GM18520 (cell line): ENCODE results near the gene TAF10.

Source experiments
- ATAC-seq: cut with Tn5 transposase; IDR thresholded peaks from one replicate; pipeline ENCODE4 v1.9.1; 2021; ENCODE audit not compliant: unreplicated experiment

TAF10 gene

DNA sequence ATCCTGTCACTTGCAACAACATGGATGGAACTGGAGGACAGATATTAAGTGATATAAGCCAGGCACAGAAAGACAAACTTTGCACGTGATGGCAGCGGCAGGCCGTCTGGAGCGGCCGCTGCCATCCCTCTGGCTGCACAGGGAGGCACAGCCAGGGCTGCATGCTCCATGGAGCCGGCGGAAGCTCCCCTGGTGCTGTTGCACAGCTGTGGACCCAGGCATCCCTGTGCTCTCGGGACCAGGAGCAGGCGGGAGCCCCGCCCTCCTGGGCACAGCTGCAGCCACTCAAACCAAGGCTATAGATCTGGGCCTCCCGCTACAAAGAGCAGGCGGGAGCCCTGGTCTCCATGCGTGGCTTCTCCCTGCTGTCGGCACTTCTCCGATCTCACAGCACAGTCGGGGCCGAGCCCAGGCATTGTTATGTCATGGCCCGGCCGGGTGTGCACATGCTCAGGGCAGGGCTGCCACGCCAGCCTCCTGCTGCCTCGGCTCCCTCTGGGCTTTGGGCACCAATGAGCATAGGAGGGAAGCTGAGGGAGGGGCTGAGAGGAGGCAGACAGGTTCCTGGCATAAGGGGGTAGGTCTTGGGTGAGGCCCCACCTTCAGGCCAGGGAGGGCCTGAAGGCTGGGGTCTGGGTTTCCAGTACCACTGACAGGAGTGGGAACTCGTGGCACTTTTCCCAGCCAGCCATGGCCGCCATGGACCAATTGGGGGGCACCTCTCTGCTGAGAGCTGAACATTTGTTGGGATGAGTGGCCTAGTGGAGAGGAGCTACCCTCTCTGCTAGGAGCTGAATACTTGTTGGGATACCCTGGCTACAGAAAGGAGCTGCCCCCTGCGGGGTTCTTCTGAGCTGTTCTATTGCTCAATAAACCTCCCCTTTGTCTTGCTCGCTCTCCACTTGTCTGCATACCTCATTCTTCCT, 25.3 kb downstream of the TAF10 start:
- no peak for ATAC-seq

DNA sequence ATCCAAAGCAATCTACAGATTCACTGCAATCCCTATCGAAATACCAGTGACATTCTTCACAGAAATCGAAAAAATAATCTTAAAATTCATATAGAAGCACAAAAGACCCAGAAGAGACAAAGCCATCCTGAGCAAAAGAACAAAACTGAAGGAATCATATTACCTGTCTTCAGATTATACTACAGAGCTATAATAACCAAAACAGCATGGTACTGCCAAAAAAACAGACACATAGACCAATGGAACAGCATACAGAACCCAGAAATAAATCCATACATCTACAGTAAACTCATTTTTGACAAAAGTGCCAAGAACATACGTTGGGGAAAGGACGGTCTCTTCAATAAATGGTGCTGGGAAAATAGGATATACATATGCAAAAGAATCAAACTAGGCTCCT, 27.5 kb downstream of the TAF10 start:
- no peak for ATAC-seq

DNA sequence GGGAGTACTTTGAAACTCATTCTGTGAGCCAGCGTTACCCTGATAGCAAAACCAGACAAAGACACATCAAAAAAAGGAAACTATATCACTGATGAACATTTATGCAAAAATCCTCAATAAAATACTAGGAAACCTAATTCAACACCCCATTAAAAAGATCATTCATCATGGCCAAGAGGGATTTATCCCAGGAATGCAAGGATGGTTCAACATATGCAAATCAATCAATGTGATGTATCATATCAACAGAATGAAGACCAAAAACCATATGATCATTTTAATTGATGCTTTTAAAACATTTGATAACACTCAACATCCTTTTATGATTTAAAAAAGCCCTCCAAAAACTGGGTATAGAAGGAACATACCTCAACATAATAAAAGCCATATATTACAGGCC, 28.4 kb downstream of the TAF10 start:
- ATAC-seq = no peak

DNA sequence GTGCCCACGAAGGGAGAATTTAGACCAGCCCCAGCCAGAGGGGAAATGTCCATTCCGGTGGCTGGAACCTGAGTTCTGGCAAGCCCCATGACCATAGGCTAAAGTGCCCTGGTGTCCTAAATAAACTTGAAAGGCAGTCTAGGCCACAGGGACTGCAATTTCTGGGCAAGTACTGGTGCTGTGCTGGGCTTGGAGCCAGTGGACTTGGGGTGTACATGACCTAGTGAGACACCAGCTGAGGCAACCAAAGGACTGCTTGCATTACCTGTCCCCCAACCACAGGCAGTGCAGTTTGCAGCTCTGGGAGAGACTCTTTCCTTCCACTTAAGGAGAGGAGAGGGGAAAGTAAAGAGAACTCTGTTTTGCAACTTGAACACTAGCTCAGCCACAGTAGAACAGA, 32.3 kb downstream of the TAF10 start:
- ATAC-seq = no peak

DNA sequence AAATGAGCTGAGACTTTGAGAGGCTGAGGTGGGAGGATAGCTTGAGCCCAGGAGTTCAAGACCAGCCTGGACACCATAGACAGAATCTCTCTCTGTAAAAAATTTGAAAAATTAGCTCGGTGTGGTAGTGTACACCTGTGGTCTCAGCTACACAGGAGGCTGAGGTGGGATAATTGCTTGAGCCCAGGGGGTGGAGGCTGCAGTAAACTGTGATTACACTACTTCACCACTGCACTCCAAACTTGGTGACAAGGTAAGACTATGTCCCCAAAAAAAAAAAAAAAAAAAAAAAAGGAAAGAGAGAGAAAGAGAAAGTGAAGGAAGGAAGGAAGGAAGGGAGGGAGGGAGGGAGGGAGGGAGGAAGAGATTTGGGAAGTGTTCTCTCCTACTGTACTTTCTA, 33.9 kb downstream of the TAF10 start:
- ATAC-seq = no peak

DNA sequence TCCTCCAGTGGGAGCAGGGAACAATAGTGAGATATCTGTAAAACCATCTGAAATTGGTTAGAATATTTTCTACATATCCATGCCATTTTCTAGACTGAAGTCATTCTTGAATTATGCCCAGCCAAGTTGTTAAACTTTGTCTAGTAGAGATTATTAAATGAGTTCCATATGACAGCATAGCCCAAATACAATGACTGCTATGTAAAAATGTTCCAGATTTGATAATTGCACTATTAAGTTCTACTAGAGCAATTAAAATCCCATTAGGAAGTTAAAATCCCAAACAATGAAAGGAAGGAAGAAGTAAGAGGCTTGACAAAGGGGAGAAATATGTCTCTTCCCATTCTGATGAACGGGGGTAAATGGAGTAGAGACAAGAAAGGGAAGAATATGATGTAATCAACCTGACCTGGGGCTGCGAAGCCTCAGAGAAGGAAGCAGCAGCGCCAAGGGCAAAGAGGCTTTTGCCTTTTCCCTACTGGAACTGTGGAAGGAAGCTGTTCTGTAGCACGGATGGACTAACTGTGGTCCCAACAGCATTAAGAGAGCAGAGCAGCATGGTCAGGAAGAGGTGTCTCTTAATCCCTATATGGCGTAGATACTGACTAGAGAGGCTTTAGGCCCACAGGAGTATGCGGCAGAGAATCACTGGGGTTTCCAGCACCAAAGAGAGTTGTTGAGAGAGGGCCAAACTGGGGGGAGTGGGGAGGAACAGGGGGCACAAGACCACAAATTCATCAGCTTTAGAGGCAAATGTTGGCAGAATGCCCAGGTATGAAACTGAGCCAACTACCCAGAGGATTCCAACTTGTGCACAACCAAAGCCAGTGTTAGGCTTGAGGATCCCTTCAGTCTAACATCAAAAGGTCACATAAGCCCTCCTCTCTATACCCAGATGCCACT, 35.3 kb downstream of the TAF10 start:
- no peak for ATAC-seq

DNA sequence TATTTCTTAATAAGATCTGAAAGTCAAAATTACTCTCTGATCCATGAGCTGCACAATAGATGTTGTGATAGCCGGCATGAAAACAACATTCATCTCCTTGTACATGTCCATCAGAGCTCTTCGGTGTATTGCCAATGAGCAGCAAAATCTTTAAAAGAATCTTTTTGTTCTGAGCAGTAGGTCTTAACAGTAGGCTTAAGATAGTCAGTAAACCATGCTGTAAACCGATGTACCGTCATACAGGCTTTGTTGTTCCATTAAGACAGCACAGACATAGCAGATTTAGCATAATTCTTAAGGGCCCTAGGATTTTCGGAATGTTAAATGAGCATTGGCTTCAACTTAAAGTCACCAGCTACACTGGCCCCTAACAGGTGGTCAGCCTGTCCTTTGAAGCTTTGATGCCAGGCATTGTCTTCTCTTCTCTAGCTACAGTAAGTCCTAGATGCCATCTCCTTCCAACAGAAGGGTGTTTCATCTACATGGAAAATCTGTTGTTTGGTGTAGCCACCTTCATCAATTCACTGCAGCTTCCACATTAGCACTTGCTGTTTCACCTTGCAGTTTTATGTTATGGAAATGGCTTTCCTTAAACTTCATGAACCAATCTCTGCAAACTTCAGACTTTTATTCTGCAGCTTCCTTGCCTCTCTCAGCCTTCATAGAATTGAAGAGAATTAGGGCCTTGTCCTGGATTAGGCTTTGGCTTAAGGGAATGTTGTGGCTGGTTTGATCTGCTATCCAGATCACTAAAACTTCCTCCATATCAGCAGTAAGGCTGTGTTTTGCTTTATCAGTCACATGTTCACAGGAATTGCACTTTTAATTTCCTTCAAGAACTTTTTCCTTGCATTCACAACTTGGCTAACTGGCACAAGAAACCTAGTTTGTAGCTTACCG, 37.0 kb downstream of the TAF10 start:
- ATAC-seq = no peak

DNA sequence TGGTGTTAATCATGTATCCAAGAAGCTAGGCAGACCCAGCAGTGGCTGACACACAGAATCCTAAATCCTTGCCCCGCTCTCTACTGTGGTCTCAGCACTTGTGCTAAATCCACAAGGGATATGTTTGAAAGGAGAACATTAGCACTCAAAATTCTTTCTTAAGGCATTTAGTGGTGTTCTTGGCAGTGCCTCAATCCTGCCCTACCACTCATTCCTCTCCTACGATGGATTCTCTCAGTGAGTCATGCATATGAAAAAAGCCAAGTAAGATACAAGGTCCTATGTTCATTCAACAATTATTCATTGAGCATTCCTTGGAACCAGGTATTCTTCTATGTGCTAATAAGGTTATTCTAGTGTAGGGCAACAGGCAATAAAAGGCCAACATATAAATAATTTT, 39.8 kb downstream of the TAF10 start:
- ATAC-seq = no peak

DNA sequence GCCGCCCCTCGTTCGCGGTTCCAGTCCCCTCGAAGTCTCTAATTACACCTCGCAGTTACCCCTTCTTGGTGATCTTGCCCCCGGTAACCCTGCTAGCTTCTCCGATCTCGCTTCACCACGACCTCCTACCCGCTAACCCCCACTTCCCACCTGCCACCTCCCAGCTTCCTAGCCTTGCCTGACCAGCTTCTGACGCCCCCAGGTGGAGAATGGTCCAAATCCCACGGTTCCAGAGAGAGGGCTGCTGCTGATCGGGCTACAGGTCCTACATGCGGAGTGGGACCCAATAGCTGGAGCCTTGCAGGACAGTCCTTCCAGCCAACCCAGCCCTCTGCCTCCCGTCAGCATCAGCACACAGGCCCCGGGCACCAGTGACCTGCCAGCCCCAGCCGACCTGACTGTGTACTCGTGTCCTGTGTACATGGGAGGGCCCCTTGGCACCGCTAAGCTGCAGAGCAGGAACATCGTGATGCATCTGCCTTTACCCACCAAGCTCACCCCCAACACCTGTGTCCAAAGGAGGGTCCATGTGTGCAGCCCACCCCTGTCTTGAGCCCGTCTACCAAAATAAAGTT, 40.5 kb downstream of the TAF10 start:
- no peak for ATAC-seq

DNA sequence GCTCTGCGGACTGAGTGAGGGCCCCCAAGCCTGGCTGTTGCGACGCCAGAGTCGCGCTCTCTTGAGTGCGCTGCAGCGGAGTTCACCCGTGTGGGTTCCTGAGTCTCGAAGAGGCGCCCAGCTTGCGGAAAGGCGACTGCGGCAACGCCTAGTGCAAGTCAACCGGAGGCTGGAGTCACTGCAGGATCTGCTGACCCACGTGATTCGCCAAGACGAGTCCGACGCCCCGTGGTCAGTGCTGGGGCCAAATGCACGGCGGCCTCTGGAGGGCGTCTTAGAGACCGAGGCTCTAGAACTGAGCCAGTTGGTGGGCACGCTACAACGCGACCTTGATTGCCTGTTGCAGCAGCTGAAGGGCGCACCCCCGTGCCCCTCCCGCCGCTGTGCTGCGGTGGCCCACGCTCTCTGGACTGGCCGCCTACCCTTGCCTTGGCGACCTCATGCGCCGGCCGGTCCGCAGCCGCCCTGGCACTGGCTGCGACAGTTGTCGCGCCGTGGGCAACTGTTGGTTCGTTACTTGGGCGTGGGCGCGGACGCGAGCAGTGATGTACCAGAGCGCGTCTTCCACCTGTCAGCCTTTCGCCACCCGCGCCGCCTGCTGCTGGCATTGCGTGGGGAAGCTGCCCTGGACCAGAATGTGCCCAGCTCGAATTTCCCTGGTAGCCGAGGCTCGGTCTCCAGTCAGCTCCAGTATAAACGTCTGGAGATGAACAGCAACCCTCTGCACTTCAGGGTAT, 41.2 kb downstream of the TAF10 start:
- no peak for ATAC-seq

DNA sequence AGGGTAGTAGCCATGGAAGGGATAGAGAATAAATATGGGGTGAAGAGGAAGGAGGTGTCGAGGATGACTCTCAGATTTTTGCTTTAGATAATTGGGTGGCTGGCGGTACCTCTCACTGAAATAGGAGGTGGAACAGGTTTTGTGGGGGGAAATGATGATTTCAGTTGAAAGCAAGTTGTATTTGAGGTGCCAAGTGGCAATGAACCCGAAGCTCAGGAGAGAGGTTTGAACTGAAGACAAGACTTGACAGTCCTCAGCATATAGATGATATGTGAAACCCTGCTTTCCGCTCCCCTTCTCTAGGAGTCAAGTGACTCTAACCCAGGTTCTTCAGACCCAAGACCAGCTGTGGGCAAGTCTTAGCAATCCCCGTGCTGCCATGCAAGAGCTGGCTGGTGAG, 42.3 kb downstream of the TAF10 start:
- ATAC-seq = no peak

DNA sequence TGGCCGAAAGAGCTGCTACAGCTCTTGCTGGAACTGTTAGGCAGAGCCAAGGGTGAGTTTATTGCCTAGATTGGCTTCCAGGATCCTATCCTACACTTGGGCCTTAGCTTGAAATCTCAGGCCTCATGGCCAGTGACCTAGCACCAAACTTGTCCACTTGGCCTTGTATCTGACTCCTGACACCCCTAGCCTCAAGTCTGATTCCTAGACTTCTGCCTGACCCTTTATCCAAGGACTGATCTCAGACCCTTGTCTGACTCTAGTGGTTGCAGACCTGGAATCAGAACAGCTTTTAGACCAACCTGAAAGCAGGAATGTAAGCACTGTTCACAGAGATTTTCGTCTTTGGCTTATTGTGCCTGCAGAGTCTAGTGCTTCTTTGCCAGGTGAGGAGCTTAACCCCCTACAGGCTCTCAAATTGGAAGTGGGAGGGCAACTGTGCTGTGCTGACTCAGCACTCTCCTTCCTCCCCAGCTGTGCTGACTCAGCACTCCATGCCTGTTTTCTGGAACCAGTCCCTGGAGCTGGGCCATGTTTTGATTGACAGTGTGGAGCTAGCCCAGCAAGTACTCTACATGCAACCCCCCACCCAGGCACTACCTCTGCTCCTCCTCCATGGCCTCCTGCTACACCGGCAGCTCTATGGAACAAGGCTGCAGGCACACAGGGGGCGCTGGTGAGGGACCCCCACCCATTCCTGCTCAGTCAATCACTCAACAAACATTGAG, 43.7 kb downstream of the TAF10 start:
- ATAC-seq = no peak

DNA sequence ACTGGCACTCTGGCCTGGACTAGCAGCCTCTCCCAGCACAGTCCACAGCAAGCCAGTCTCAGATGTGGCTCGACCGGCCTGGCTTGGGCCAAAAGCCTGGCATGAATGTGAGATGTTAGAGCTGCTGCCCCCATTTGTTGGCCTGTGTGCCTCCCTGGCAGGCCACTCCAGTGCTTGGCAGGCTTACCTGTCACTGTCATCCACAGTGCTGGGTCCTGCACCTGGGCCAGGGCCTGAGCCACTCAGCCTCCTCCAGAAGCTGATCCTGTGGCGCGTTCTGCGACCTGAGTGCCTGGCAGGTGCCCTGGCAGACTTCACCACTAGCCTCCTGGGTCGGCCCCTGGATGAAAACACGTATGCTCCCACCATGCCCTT, 44.7 kb downstream of the TAF10 start:
- no peak for ATAC-seq

DNA sequence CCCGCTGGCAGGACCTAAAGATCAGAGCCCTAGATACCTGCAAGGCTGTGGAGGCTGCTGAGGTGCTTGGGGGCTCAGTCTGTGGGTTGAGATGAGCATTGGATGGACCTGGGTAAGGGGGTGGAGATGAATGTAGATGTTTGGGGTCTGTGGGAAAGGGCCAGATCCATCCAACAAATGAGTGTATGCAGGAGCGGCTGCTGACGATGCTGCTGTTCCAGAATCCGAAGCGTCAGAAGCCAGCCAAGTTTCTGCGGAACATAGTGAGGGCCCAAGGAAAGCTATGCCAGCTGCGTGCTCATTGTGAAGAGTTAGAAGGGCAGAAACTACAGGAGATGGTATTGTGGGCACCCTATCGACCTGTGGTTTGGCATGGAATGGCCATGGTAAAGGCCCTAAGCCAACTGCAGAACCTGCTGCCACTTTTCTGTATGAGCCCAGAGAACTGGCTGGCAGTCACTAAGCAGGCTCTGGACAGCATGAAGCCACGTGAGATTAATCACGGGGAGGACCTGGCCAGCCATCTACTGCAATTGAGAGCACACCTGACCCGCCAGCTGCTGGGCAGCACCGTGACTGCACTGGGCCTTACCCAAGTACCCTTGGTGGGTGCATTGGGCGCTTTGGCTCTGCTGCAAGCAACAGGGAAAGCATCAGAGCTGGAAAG, 45.2 kb downstream of the TAF10 start:
- ATAC-seq = no peak

DNA sequence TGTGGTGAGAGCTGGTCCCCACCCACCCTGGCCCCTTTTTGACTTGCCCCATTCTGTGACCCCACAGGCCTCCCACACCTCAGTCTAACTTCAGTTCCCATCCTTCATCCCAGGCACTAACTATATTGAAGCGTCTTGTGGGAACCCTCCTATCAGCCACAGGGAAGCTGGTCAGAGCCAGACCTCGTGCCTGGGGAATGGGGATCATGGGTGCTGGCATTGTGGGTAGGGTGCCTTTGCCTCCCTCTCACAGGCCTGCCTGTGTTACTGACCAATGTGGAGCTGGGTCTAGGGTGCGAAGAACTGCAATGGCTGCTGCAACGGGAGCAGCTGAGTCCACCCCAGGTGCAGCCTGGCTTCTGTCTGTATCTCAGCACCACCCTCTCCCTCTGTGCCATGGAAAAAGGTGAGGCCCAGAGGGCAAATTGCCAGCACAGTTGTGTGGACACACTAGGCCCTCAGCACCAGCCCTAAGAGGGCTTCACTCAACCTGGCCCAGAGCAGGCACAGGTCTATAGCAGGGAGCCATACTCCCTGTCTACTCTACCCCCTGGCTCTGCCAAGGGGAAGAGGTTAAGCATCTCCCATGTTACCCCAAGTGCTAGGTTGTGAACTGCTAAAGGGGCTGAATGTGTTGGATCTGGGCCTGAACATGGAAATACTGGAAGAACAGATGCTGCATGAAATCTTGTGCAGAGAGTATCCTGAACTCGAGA, 45.9 kb downstream of the TAF10 start:
- no peak for ATAC-seq

DNA sequence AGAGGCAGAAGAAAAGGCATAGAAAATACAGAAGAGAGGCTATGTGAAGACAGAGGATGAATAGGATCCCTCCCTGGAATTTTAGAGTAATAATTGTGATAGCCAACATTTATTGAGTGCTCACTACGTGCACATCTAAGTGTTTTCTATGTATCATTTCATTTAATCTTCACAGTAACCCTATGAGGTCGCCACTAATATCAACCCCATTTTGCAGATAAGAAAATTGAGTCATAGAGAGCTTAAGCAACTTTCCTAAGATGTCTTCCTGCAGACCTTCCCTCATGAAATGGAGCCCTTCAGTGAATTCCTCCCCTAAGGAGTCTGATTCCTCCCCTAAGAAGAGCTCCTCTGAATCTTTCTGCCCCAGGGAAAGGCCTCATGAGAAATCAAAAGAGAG, 46.7 kb downstream of the TAF10 start:
- no peak for ATAC-seq

DNA sequence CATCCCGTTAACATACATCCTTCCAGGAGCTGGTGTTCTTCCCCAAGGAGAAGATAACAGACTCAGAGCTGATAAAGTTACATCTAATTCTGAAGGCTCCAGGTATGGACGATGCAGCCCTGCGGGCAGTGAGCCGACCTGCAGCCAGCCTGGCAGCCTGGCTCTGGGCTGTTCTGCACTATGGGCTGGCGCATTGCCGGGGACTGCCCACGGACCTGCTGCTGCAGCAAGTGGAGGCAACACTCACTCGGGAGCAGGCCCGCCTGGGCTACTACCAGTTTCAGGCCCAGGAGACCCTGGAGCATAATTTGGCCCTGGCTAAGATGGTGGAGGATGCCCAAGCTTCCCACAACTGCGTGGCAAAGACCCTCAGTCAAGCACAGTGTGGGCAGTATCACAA, 48.3 kb downstream of the TAF10 start:
- no peak for ATAC-seq

DNA sequence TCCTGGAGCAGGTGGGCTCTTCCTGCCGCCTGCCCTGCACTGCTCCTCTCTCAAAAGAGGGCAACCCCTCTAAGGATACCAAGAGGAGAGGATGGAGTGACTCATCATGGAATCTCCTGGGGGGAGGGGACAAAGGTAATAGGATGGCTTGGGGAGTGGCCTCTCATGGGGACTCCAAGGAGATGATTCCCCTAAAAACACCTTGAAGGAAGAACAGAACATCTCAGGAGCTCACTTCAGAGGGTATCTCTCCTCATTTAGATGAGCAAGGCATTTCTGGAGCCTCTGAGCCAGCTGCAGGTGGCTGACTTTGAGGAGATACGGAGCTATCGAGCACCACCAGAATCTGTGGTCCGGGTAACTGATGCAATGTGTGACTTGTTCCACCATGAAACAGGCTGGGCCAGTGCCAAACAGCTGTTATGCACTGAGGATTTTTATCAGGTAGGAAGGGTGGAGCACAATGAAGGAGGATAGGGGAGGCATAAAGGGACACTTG, 48.8 kb downstream of the TAF10 start:
- ATAC-seq = no peak
